GM08714 (cell line): ENCODE results near the gene CA12.

Experiments
- H3K4me3 ChIP-seq: fragments of 200-500 bp; sonication (Bioruptor generic); 2 replicates; pipeline ENCODE4 v1.5.1; 2014; ENCODE audit warnings: mild to moderate bottlenecking, low read length, inconsistent platforms
- ZNF274 ChIP-seq: IDR thresholded peaks from 2 replicates; pipeline ENCODE4 v1.6.1; 2012; ENCODE audit warnings: mild to moderate bottlenecking, low read depth, low read length

CA12 gene

GRCh38 chr15:63287109-63287508 lies 94.5 kb downstream of the CA12 start:
- no peak for TF ChIP-seq ZNF274
- H3K4me3 ChIP-seq = no peak overlapping the region

GRCh38 chr15:63284335-63284734 lies 97.3 kb downstream of the CA12 start:
- H3K4me3 ChIP-seq = no peak overlapping the region
- no peak for TF ChIP-seq ZNF274

GRCh38 chr15:63283126-63283525 lies 98.5 kb downstream of the CA12 start:
- TF ChIP-seq ZNF274 = no peak
- H3K4me3 ChIP-seq = no peak overlapping the region

- H3K4me3 ChIP-seq = peak overlapping the region; percentile 85
- no peak for TF ChIP-seq ZNF274
Measured at GRCh38 chr15:63277893-63278456, 103.7 kb downstream of the CA12 start.

- TF ChIP-seq ZNF274 = no peak
- H3K4me3 ChIP-seq = peak within 1 kb of the TSS; percentile 85
Measured at GRCh38 chr15:63277038-63277892, 104.4 kb downstream of the CA12 start, which contains the start of gene APH1B. TSS of gene APH1B (plus strand) at chr15:63277605. CDS start at chr15:63277624, 19 bp downstream.

GRCh38 chr15:63276342-63277037 lies 105.2 kb downstream of the CA12 start:
- no peak for TF ChIP-seq ZNF274
- peak overlapping the region; percentile 82 for H3K4me3 ChIP-seq

- TF ChIP-seq ZNF274 = no peak
- no peak overlapping the region for H3K4me3 ChIP-seq
Measured at GRCh38 chr15:63274427-63274826, 107.2 kb downstream of the CA12 start.
